Measurements from ENCODE around the gene TRPM5. TPM values are rescaled to one million over a fixed set of nuclear protein-coding genes. Genes with fewer than 3 reads are reported as not detected.
A peak's percentile ranks its signal among the peaks of the same experiment; 100 is the strongest.

Gene TRPM5
- total RNA-seq, 1 experiment from 2014 or later = 1.8 TPM

- DNase-seq (ENCODE audit: low spot score) = no peak
Observed at GRCh38 chr11:2421226-2421994, 22.9 kb downstream of the TRPM5 start.

- DNase-seq (ENCODE audit: low spot score) = peak; percentile 89
Observed at GRCh38 chr11:2420502-2421225, 23.6 kb downstream of the TRPM5 start.

GRCh38 chr11:2419638-2420501, 24.4 kb downstream of the TRPM5 start:
- peak; percentile 88 for DNase-seq (ENCODE audit: low spot score)

- DNase-seq (ENCODE audit: low spot score) = no peak
Observed at GRCh38 chr11:2418693-2419360, 25.5 kb downstream of the TRPM5 start.

GRCh38 chr11:2417856-2418692, 26.2 kb downstream of the TRPM5 start:
- DNase-seq (ENCODE audit: low spot score) = no peak

GRCh38 chr11:2416765-2417164, 27.5 kb downstream of the TRPM5 start:
- no peak for DNase-seq (ENCODE audit: low spot score)

- DNase-seq (ENCODE audit: low spot score) = no peak
Observed at GRCh38 chr11:2415601-2416380, 28.5 kb downstream of the TRPM5 start.

- no peak for DNase-seq (ENCODE audit: low spot score)
Observed at GRCh38 chr11:2415171-2415570, 29.1 kb downstream of the TRPM5 start.

GRCh38 chr11:2414616-2415015, 29.7 kb downstream of the TRPM5 start:
- no peak for DNase-seq (ENCODE audit: low spot score)

- no peak for DNase-seq (ENCODE audit: low spot score)
Observed at GRCh38 chr11:2413742-2414579, 30.4 kb downstream of the TRPM5 start.

- no peak for DNase-seq (ENCODE audit: low spot score)
Observed at GRCh38 chr11:2412323-2412722, 32.0 kb downstream of the TRPM5 start.

GRCh38 chr11:2411446-2412305, 32.6 kb downstream of the TRPM5 start:
- DNase-seq (ENCODE audit: low spot score) = no peak

GRCh38 chr11:2410616-2411015, 33.7 kb downstream of the TRPM5 start:
- no peak for DNase-seq (ENCODE audit: low spot score)

- DNase-seq (ENCODE audit: low spot score) = no peak
Observed at GRCh38 chr11:2409611-2410468, 34.5 kb downstream of the TRPM5 start.

- no peak for DNase-seq (ENCODE audit: low spot score)
Observed at GRCh38 chr11:2409126-2409525, 35.2 kb downstream of the TRPM5 start.

- no peak for DNase-seq (ENCODE audit: low spot score)
Observed at GRCh38 chr11:2408671-2409070, 35.6 kb downstream of the TRPM5 start.

GRCh38 chr11:2406878-2407410, 37.4 kb downstream of the TRPM5 start:
- DNase-seq (ENCODE audit: low spot score) = no peak
